GM23338 (cell line): ENCODE measurements around the gene PGAP6. TPM values are rescaled to one million over a fixed set of nuclear protein-coding genes. Genes with fewer than 3 reads are reported as not detected.
A peak's percentile ranks its signal among the peaks of the same experiment; 100 is the strongest.

Experiments
- ATAC-seq: fragments of 200-7000 bp; cut with Tn5 transposase; 3 replicates; pipeline ENCODE4 v1.9.1; 2020
- DNase-seq: peaks from one replicate; pipeline ENCODE4 v3.0.0-alpha.2; 2015; ENCODE audit warnings: low spot score
- H2AFZ ChIP-seq: fragments of 200-600 bp; sonication (generic); 2 replicates; pipeline ENCODE4 v1.8.0; 2016; ENCODE audit warnings: antibody characterized with exemption, mild to moderate bottlenecking, moderate library complexity
- H3F3A ChIP-seq: fragments of 200-600 bp; sonication (generic); replicated peaks from 2 replicates; pipeline ENCODE4 v1.8.0; 2017; ENCODE audit warnings: antibody characterized with exemption, mixed run types, low read depth
- H3K27ac ChIP-seq: fragments of 200-600 bp; sonication (generic); 2 replicates; pipeline ENCODE4 v1.6.1; 2016; ENCODE audit warnings: low read depth
- H3K27me3 ChIP-seq: fragments of 200-600 bp; sonication (generic); 2 replicates; pipeline ENCODE4 v1.8.0; 2016; ENCODE audit warnings: mild to moderate bottlenecking, mixed run types, moderate library complexity; ENCODE audit not compliant: insufficient read depth
- H3K36me3 ChIP-seq: fragments of 200-600 bp; sonication (generic); 2 replicates; pipeline ENCODE4 v1.8.0; 2016; ENCODE audit warnings: mild to moderate bottlenecking; ENCODE audit not compliant: insufficient read depth
- H3K4me1 ChIP-seq: fragments of 200-600 bp; sonication (generic); 2 replicates; pipeline ENCODE4 v1.8.0; 2016; ENCODE audit warnings: mild to moderate bottlenecking, moderate library complexity; ENCODE audit not compliant: insufficient read depth
- H3K4me2 ChIP-seq: fragments of 200-600 bp; sonication (generic); 2 replicates; pipeline ENCODE4 v1.7.1; 2017; ENCODE audit warnings: mixed run types
- H3K4me3 ChIP-seq: fragments of 200-600 bp; sonication (generic); 2 replicates; pipeline ENCODE4 v1.6.1; 2016; ENCODE audit warnings: mixed run types
- H3K79me2 ChIP-seq: fragments of 200-600 bp; sonication (generic); replicated peaks from 2 replicates; pipeline ENCODE4 v1.8.0; 2017; ENCODE audit warnings: mild to moderate bottlenecking; ENCODE audit not compliant: insufficient read depth
- H3K9me2 ChIP-seq: fragments of 200-600 bp; sonication (generic); 2 replicates; pipeline ENCODE4 v1.8.0; 2017; ENCODE audit not compliant: insufficient read depth
- H4K20me1 ChIP-seq: fragments of 200-600 bp; sonication (generic); replicated peaks from 2 replicates; pipeline ENCODE4 v1.8.0; 2017; ENCODE audit warnings: mild to moderate bottlenecking; ENCODE audit not compliant: insufficient read depth
- H3K27ac Mint-ChIP-seq: 2 replicates; pipeline ENCODE4 v1.8.0; 2020; ENCODE audit warnings: inconsistent platforms, mild to moderate bottlenecking, moderate library complexity, mixed read lengths
- H3K27me3 Mint-ChIP-seq: 3 replicates; pipeline ENCODE4 v1.8.0; 2022; ENCODE audit warnings: low read depth, mild to moderate bottlenecking, moderate library complexity, mixed read lengths, inconsistent platforms; ENCODE audit not compliant: insufficient read depth, poor library complexity
- H3K36me3 Mint-ChIP-seq: 3 replicates; pipeline ENCODE4 v1.8.0; 2021; ENCODE audit warnings: low read depth, mild to moderate bottlenecking, inconsistent platforms, moderate library complexity, mixed read lengths
- H3K4me1 Mint-ChIP-seq: 3 replicates; pipeline ENCODE4 v1.8.0; 2020; ENCODE audit warnings: mild to moderate bottlenecking, inconsistent platforms, mixed read lengths
- H3K4me3 Mint-ChIP-seq: 3 replicates; pipeline ENCODE4 v1.8.0; 2021; ENCODE audit warnings: moderate library complexity, mild to moderate bottlenecking, inconsistent platforms, mixed read lengths
- H3K9me3 Mint-ChIP-seq: 3 replicates; pipeline ENCODE4 v1.8.0; 2020; ENCODE audit warnings: moderate library complexity, mild to moderate bottlenecking, inconsistent platforms, mixed read lengths
- CREB1 ChIP-seq: fragments of 250-450 bp; sonication (Bioruptor Pico); IDR thresholded peaks from 2 replicates; pipeline ENCODE4 v1.5.0; 2020; ENCODE audit warnings: low read depth, mild to moderate bottlenecking, moderate library complexity
- EZH2phosphoT487 ChIP-seq: fragments of 200-600 bp; sonication (generic); IDR thresholded peaks from one replicate; pipeline ENCODE4 v1.8.1; 2018; ENCODE audit warnings: antibody characterized with exemption; ENCODE audit not compliant: unreplicated experiment
- STAT1 ChIP-seq: IDR thresholded peaks from one replicate; pipeline ENCODE4 v1.6.1; 2016; ENCODE audit warnings: antibody characterized with exemption; ENCODE audit not compliant: unreplicated experiment
- ZNF114 ChIP-seq: fragments of 250-450 bp; sonication (Bioruptor Pico); IDR thresholded peaks from 2 replicates; pipeline ENCODE4 v1.5.0; 2020; ENCODE audit warnings: mild to moderate bottlenecking, moderate library complexity
- ZNF331 ChIP-seq: fragments of 250-450 bp; sonication (Bioruptor Pico); IDR thresholded peaks from 2 replicates; pipeline ENCODE4 v1.5.0; 2020; ENCODE audit warnings: low read depth, mild to moderate bottlenecking, moderate library complexity
- polyA plus RNA-seq: library from polyadenylated mRNA; unstranded; fragments of >200 nt; fragmentation: Nextera tagmentation; extraction: Ambion mirVana; gene quantifications from 2 replicates; pipeline ENCODE4 v1.2.1, GENCODE V29; 2016
- total RNA-seq: library from RNA; depleted of rRNA; stranded (reverse); fragments of >200 nt; shearing (Covaris generic); gene quantifications from 2 replicates; pipeline ENCODE4 v1.2.3, GENCODE V29; 2014
- TF ChIP-seq, protein P1 (sequence below): fragments of 250-450 bp; sonication (Bioruptor Pico); IDR thresholded peaks from 2 replicates; pipeline ENCODE4 v1.5.0; 2020; ENCODE audit warnings: mild to moderate bottlenecking, moderate library complexity
- TF ChIP-seq, protein P2 (sequence below): IDR thresholded peaks from 2 replicates; pipeline ENCODE4 v1.6.1; 2016; ENCODE audit warnings: antibody characterized with exemption
- TF ChIP-seq, protein P3 (sequence below), 2 experiments: fragments of 200-600 bp in 1 of 2; sonication (generic) in 1 of 2; conservative IDR thresholded peaks; 2 replicates each; pipeline versions ENCODE4 v1.5.1 to v1.6.1; 2016 to 2017; ENCODE audit warnings: antibody characterized with exemption in 2 of 2, low read depth in 2 of 2, mild to moderate bottlenecking in 2 of 2, moderate library complexity in 1 of 2

The PGAP6 gene
- total and polyA plus RNA-seq, 2 experiments from 2014 or later: 25.1 to 112 TPM

DNA sequence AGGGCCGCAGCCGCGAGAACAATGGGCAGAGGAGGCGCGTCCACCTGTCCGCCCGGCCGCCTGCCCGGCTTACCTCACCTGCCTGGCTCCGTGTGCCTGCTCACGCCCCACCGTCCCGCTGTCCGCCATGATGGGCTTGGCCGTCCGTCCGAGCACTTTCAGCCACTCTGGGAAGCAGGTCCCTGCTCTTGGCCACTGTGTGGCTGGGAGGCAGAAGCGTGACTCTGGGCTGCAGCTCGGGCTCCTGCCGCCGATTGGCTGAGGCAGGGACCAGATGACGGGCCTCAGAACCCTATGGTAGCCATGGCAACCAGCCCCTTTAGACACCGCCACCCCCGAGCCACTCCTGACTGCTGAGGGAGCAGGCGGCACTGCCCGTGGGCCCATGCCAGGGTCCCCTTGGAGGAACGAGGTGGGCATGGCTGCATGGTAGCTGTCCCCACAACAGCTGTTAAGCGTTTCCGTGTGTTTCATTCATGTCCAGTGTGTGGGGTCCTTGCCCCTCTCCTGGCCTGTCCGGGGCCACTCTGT, 20.4 kb downstream of the PGAP6 start (continued):
- TF ChIP-seq, protein P1, sequence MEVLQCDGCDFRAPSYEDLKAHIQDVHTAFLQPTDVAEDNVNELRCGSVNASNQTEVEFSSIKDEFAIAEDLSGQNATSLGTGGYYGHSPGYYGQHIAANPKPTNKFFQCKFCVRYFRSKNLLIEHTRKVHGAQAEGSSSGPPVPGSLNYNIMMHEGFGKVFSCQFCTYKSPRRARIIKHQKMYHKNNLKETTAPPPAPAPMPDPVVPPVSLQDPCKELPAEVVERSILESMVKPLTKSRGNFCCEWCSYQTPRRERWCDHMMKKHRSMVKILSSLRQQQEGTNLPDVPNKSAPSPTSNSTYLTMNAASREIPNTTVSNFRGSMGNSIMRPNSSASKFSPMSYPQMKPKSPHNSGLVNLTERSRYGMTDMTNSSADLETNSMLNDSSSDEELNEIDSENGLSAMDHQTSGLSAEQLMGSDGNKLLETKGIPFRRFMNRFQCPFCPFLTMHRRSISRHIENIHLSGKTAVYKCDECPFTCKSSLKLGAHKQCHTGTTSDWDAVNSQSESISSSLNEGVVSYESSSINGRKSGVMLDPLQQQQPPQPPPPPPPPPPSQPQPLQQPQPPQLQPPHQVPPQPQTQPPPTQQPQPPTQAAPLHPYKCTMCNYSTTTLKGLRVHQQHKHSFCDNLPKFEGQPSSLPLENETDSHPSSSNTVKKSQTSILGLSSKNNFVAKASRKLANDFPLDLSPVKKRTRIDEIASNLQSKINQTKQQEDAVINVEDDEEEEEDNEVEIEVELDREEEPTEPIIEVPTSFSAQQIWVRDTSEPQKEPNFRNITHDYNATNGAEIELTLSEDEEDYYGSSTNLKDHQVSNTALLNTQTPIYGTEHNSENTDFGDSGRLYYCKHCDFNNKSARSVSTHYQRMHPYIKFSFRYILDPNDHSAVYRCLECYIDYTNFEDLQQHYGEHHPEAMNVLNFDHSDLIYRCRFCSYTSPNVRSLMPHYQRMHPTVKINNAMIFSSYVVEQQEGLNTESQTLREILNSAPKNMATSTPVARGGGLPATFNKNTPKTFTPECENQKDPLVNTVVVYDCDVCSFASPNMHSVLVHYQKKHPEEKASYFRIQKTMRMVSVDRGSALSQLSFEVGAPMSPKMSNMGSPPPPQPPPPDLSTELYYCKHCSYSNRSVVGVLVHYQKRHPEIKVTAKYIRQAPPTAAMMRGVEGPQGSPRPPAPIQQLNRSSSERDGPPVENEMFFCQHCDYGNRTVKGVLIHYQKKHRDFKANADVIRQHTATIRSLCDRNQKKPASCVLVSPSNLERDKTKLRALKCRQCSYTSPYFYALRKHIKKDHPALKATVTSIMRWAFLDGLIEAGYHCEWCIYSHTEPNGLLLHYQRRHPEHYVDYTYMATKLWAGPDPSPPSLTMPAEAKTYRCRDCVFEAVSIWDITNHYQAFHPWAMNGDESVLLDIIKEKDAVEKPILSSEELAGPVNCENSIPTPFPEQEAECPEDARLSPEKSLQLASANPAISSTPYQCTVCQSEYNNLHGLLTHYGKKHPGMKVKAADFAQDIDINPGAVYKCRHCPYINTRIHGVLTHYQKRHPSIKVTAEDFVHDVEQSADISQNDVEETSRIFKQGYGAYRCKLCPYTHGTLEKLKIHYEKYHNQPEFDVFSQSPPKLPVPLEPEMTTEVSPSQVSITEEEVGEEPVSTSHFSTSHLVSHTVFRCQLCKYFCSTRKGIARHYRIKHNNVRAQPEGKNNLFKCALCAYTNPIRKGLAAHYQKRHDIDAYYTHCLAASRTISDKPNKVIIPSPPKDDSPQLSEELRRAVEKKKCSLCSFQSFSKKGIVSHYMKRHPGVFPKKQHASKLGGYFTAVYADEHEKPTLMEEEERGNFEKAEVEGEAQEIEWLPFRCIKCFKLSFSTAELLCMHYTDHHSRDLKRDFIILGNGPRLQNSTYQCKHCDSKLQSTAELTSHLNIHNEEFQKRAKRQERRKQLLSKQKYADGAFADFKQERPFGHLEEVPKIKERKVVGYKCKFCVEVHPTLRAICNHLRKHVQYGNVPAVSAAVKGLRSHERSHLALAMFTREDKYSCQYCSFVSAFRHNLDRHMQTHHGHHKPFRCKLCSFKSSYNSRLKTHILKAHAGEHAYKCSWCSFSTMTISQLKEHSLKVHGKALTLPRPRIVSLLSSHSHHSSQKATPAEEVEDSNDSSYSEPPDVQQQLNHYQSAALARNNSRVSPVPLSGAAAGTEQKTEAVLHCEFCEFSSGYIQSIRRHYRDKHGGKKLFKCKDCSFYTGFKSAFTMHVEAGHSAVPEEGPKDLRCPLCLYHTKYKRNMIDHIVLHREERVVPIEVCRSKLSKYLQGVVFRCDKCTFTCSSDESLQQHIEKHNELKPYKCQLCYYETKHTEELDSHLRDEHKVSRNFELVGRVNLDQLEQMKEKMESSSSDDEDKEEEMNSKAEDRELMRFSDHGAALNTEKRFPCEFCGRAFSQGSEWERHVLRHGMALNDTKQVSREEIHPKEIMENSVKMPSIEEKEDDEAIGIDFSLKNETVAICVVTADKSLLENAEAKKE (CRISPR knock-in tag): no peak
- TF ChIP-seq EZH2phosphoT487: no peak
- TF ChIP-seq CREB1 (CRISPR knock-in tag): no peak
- no peak for TF ChIP-seq STAT1
- TF ChIP-seq, protein P2, sequence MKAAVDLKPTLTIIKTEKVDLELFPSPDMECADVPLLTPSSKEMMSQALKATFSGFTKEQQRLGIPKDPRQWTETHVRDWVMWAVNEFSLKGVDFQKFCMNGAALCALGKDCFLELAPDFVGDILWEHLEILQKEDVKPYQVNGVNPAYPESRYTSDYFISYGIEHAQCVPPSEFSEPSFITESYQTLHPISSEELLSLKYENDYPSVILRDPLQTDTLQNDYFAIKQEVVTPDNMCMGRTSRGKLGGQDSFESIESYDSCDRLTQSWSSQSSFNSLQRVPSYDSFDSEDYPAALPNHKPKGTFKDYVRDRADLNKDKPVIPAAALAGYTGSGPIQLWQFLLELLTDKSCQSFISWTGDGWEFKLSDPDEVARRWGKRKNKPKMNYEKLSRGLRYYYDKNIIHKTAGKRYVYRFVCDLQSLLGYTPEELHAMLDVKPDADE: no peak

DNA sequence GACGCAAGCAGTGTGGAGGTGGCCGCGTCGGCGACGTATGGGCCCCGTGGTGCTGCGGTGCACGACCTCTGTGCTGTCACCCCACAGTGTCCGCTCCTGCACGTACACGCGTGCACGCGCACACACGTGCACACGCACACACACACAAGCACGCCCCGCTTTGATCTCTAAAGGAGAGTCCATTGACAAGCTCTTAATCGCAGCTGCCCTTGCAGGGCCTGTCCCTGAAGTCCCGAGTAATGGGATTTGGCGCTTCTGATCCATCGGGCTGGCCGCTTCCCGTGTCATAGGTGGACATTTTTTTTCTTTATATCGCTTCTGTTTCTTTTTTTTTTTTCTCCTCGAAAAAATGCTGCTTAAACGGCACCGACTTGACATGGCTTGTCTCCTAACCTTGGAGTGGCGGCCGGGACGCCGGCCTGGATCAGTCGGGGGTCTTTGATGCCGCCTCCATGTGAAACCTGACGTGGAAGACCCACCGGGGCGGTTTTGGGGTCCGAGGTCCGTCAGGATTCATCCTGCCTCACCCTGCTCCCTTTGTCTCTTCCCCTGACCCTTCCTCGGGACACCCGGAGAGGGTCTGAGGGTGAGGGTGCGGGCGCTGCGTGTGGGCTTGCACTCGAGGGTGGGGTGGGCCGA, 21.0 kb downstream of the PGAP6 start:
- Histone ChIP-seq H3K4me2 (no peak overlapping the region), H3K27me3 (no peaks in the 10 kb centered on the region), H2AFZ (0 out of 2 replicates have a peak overlapping the region, but pooled peaks have one; percentile 63), H3K4me3 (no peak overlapping the region), H4K20me1 (no peaks in the 10 kb centered on the region), H3K9me2 (no peaks in the 10 kb centered on the region), H3F3A (0 out of 2 replicates have a peak, but pooled peaks cover 5% of the 10 kb centered on the region), H3K27ac (no peak overlapping the region), H3K36me3 (no peaks in the 10 kb centered on the region), H3K79me2 (no peaks in the 10 kb centered on the region), H3K4me1 (no peaks in the 10 kb centered on the region)
- ATAC-seq: no peak
- TF ChIP-seq STAT1 (no peak), ZNF114 (CRISPR knock-in tag) (no peak), ZNF331 (no peak)
- TF ChIP-seq, protein P3, sequence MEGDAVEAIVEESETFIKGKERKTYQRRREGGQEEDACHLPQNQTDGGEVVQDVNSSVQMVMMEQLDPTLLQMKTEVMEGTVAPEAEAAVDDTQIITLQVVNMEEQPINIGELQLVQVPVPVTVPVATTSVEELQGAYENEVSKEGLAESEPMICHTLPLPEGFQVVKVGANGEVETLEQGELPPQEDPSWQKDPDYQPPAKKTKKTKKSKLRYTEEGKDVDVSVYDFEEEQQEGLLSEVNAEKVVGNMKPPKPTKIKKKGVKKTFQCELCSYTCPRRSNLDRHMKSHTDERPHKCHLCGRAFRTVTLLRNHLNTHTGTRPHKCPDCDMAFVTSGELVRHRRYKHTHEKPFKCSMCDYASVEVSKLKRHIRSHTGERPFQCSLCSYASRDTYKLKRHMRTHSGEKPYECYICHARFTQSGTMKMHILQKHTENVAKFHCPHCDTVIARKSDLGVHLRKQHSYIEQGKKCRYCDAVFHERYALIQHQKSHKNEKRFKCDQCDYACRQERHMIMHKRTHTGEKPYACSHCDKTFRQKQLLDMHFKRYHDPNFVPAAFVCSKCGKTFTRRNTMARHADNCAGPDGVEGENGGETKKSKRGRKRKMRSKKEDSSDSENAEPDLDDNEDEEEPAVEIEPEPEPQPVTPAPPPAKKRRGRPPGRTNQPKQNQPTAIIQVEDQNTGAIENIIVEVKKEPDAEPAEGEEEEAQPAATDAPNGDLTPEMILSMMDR (conservative IDR thresholded peaks at IDR 0.05; ENCODE audit: low read depth in 2 of 2): no peak
- H3K36me3 Mint-ChIP-seq: no peaks in the 10 kb centered on the region
- peaks cover 22% of the 10 kb centered on the region for H3K27me3 Mint-ChIP-seq
- DNase-seq: no peak
- H3K4me3 Mint-ChIP-seq: no peak overlapping the region; the same call in 2 of the 3 replicates
- H3K4me1 Mint-ChIP-seq: no peaks in the 10 kb centered on the region
- H3K9me3 Mint-ChIP-seq: no peaks in the 10 kb centered on the region
- H3K27ac Mint-ChIP-seq: no peak overlapping the region
